OCI-LY3 (cell line): ENCODE data around the gene ATP2B3.

Experiments used
- CTCF ChIP-seq: fragments of 200-600, 300-600 bp; sonication (generic); IDR thresholded peaks from 2 replicates; pipeline ENCODE4 v1.5.1; 2014; ENCODE audit warnings: antibody characterized with exemption, low read length, low read depth
- EZH2phosphoT487 ChIP-seq: fragments of 200-600 bp; shearing (Covaris generic); IDR thresholded peaks from 2 replicates; pipeline ENCODE4 v1.6.1; 2018; ENCODE audit warnings: antibody characterized with exemption, mixed run types, low read depth

DNA sequence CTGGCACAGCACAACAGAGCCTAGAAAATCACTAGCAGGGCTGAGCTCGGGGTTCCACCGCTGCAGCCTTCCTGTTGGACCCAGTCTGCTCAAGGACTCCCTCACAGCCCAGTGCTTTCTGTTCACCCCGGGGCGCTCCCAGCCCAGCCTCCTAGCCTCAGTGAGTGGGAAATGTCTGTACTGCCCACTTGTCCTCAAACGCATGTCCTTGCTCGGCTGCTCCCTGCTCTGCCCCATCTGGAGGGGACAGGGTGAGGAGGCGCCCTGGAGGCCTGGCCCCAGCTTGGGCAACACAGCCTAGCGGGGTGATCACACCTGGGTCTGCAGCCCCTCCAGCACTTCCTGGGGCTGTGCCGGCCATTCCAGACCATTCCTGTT lies 93.4 kb downstream of the ATP2B3 start:
- TF ChIP-seq CTCF (no peak), EZH2phosphoT487 (no peak)
